Endothelial cell of umbilical vein (primary cell): ENCODE data around the gene NOP10. TPM values are rescaled to one million over a fixed set of nuclear protein-coding genes. Genes with fewer than 3 reads are reported as not detected.

Experiments
- BruUV-seq: library from RNA; stranded (reverse); fragments of 400-500 nt; replicated peaks from 2 replicates; lab custom pipeline; 2021; lab: Mats Ljungman, UMichigan
- CTCF ChIA-PET: fragments of 300-600, 350-600 bp; sonication (Branson Sonifier 250); formaldehyde crosslinking; loops from one replicate; lab custom pipeline; 2021; ENCODE audit warnings: antibody characterized with exemption, inconsistent platforms; lab: Charles Lee
- POLR2A ChIA-PET: fragments of 300-600, 350-600 bp; sonication (Branson Sonifier 250); formaldehyde crosslinking; loops from one replicate; lab custom pipeline; 2021; ENCODE audit warnings: antibody characterized with exemption, inconsistent platforms; lab: Charles Lee
- DNase-seq: peaks from one replicate; pipeline ENCODE4 v3.0.0-alpha.2; 2011; ENCODE audit warnings: low read depth, low spot score
- FAIRE-seq: peaks from 2 replicates; lab custom pipeline; 2011; peaks lifted over from hg19 to GRCh38; lab: Jason Lieb, UNC
- H2AFZ ChIP-seq: 2 replicates; pipeline ENCODE4 v1.6.0; 2012; ENCODE audit warnings: low read depth, low read length, control low read depth, inconsistent platforms
- H3K27ac ChIP-seq: 2 replicates; pipeline ENCODE4 v1.5.1; 2011; ENCODE audit warnings: low read depth, mild to moderate bottlenecking, control low read depth, low read length, moderate library complexity; ENCODE audit not compliant: insufficient read depth
- H3K27me3 ChIP-seq, 2 experiments: 2 replicates each; pipeline versions ENCODE4 v1.6.0 to v1.6.1; 2011; ENCODE audit warnings: low read length in 2 of 2, mixed read lengths in 1 of 2; ENCODE audit not compliant: control insufficient read depth in 2 of 2, insufficient read depth in 2 of 2
- H3K36me3 ChIP-seq, 2 experiments: 2 replicates in 1 of 2; 3 replicates in 1 of 2; pipeline ENCODE4 v1.5.1; 2011; ENCODE audit warnings: low read length in 2 of 2, mild to moderate bottlenecking in 1 of 2, moderate library complexity in 1 of 2; ENCODE audit not compliant: control insufficient read depth in 2 of 2, insufficient read depth in 2 of 2; ENCODE audit errors: extremely low read depth in 1 of 2
- H3K4me1 ChIP-seq: 3 replicates; pipeline ENCODE4 v1.5.1; 2011; ENCODE audit warnings: mild to moderate bottlenecking, low read length; ENCODE audit not compliant: control insufficient read depth, insufficient read depth; ENCODE audit errors: extremely low read depth
- H3K4me2 ChIP-seq: 2 replicates; pipeline ENCODE4 v1.6.1; 2011; ENCODE audit warnings: low read length, control low read depth, mixed read lengths; ENCODE audit not compliant: insufficient read depth
- H3K4me3 ChIP-seq, 3 experiments: fragments of 200-600 bp in 1 of 3; sonication (generic), shearing (Covaris generic) in 1 of 3; replicated peaks in 1 of 3; 2 replicates each; pipeline ENCODE4 v1.5.1; 2011 to 2016; ENCODE audit warnings: control low read depth in 3 of 3, low read length in 3 of 3, mild to moderate bottlenecking in 2 of 3, inconsistent platforms in 1 of 3, low read depth in 1 of 3, moderate library complexity in 1 of 3; ENCODE audit not compliant: insufficient read depth in 1 of 3
- H3K79me2 ChIP-seq: 2 replicates; pipeline ENCODE4 v1.6.0; 2012; ENCODE audit warnings: low read length, inconsistent platforms; ENCODE audit not compliant: control insufficient read depth, insufficient read depth
- H3K9ac ChIP-seq: replicated peaks from 2 replicates; pipeline ENCODE3; 2011; ENCODE audit warnings: low read length, control low read depth; ENCODE audit not compliant: insufficient read depth; ENCODE audit errors: extremely low read depth
- H3K9me1 ChIP-seq: replicated peaks from 3 replicates; pipeline ENCODE4 v1.6.0; 2011; ENCODE audit warnings: mild to moderate bottlenecking, low read length; ENCODE audit not compliant: control insufficient read depth, insufficient read depth; ENCODE audit errors: extremely low read depth
- H3K9me3 ChIP-seq: replicated peaks from 2 replicates; pipeline ENCODE4 v1.5.1; 2012; ENCODE audit warnings: low read length, inconsistent platforms; ENCODE audit not compliant: control insufficient read depth, insufficient read depth
- H4K20me1 ChIP-seq: replicated peaks from 2 replicates; pipeline ENCODE3; 2011; ENCODE audit warnings: mild to moderate bottlenecking, low read length; ENCODE audit not compliant: control insufficient read depth, insufficient read depth; ENCODE audit errors: extremely low read depth
- EZH2 ChIP-seq: IDR thresholded peaks from 2 replicates; pipeline ENCODE4 v1.6.1; 2012; ENCODE audit warnings: borderline replicate concordance, low read depth, mild to moderate bottlenecking, moderate library complexity, low read length, inconsistent platforms; ENCODE audit not compliant: severe bottlenecking
- FOS ChIP-seq: IDR thresholded peaks from 2 replicates; pipeline ENCODE4 v1.6.1; 2011; ENCODE audit warnings: mild to moderate bottlenecking, low read length, moderate library complexity, borderline replicate concordance; ENCODE audit not compliant: insufficient read depth
- GATA2 ChIP-seq: IDR thresholded peaks from 2 replicates; pipeline ENCODE4 v1.7.0; 2011; ENCODE audit warnings: low read depth, mild to moderate bottlenecking, moderate library complexity, mixed read lengths, low read length; ENCODE audit not compliant: insufficient read length, insufficient read depth
- JUN ChIP-seq: IDR thresholded peaks from 2 replicates; pipeline ENCODE4 v1.6.1; 2011; ENCODE audit warnings: borderline replicate concordance, low read depth; ENCODE audit not compliant: insufficient read length, insufficient read depth
- MYC ChIP-seq: IDR thresholded peaks from one replicate; pipeline ENCODE4 v1.6.1; 2011; ENCODE audit warnings: mild to moderate bottlenecking, low read depth, low read length
- POLR2AphosphoS5 ChIP-seq: IDR thresholded peaks from 2 replicates; pipeline ENCODE4 v1.6.1; 2012; ENCODE audit warnings: low read depth, mild to moderate bottlenecking, control low read depth, low read length, moderate library complexity; ENCODE audit not compliant: insufficient read depth
- dilution Hi-C: fragments of 300-500 bp; cut with MboI; formaldehyde crosslinking; loops from one replicate; pipeline ENCODE4 v1.15.0; 2019; ENCODE audit warnings: low sequenced_read_pairs; ENCODE audit not compliant: extremely low pct_ligation_motif_present
- intact Hi-C: fragments of 100-400 bp; cut with micrococcal nuclease; formaldehyde crosslinking; loops from one replicate; pipeline ENCODE4 v1.10.0; 2022
- polyA plus RNA-seq, 4 experiments: library from polyadenylated mRNA; depleted of rRNA in 3 of 4; stranded (reverse) in 3 of 4; unstranded in 1 of 4; fragments of >200 nt; gene quantifications; 2 replicates each; pipeline versions ENCODE4 v1.2.1 to v1.2.3, GENCODE V29; 2011 to 2012; ENCODE audit warnings: missing spikeins in 1 of 4
- total RNA-seq: library from RNA; stranded (reverse); gene quantifications from 2 replicates; pipeline ENCODE4 v1.2.3, GENCODE V29; 2021
- TF ChIP-seq, protein P1 (sequence below), 2 donors: IDR thresholded peaks; 1 replicate in 1 of 2; 2 replicates in 1 of 2; pipeline ENCODE4 v1.5.1; 2011; ENCODE audit warnings: low read length in 2 of 2, mild to moderate bottlenecking in 2 of 2, moderate library complexity in 2 of 2, control low read depth in 1 of 2, inconsistent platforms in 1 of 2, low read depth in 1 of 2; ENCODE audit not compliant: insufficient read depth in 1 of 2; ENCODE audit errors: extremely low read depth in 1 of 2
- TF ChIP-seq, protein P2 (sequence below): IDR thresholded peaks from 2 replicates; pipeline ENCODE4 v1.6.1; 2011; ENCODE audit not compliant: insufficient read depth, insufficient read length

Gene NOP10
- total and polyA plus RNA-seq, 2 donors (not counting 3 experiments of a cell fraction or from before 2014, with no cell fraction given) = 225 to 710 TPM

DNA sequence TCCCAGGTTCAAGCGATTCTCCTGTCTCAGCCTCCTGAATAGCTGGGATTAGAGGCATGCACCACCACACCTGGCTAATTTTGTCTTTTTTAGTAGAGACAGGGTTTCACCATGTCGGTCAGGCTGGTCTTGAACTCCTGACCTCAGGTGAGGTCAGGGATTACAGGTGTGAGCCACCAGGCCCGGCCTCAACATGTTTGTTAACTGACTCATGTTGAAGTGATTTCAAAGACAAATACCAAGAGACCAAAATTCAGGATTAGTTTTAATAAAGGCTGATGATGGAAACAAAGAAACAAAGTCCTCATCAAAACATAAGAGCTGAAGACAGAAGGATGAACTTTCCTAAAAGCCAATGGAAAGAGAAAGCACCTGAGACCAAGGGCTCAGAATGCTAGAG, 41.9 kb downstream of the NOP10 start:
- intact Hi-C loops = no loop called here
- H3K27me3 ChIP-seq = no peaks in the 10 kb centered on the region
- dilution Hi-C loops = no loop called here
- H3K79me2 ChIP-seq = peaks cover 2% of the 10 kb centered on the region
- no peaks in the 10 kb centered on the region for H3K36me3 ChIP-seq
- ChIA-PET CTCF (no interaction called here), POLR2A (no interaction called here)
- FAIRE-seq = no peak
- no peaks in the 10 kb centered on the region for H3K9me3 ChIP-seq
- H3K4me1 ChIP-seq = no peaks in the 10 kb centered on the region
- no peaks in the 10 kb centered on the region for H3K9me1 ChIP-seq
- H3K9ac ChIP-seq = no peak overlapping the region
- no peak overlapping the region for H2AFZ ChIP-seq
- H3K27ac ChIP-seq = no peak overlapping the region
- no TSS peak for BruUV-seq
- H3K4me2 ChIP-seq = no peak overlapping the region
- TF ChIP-seq, protein P1, sequence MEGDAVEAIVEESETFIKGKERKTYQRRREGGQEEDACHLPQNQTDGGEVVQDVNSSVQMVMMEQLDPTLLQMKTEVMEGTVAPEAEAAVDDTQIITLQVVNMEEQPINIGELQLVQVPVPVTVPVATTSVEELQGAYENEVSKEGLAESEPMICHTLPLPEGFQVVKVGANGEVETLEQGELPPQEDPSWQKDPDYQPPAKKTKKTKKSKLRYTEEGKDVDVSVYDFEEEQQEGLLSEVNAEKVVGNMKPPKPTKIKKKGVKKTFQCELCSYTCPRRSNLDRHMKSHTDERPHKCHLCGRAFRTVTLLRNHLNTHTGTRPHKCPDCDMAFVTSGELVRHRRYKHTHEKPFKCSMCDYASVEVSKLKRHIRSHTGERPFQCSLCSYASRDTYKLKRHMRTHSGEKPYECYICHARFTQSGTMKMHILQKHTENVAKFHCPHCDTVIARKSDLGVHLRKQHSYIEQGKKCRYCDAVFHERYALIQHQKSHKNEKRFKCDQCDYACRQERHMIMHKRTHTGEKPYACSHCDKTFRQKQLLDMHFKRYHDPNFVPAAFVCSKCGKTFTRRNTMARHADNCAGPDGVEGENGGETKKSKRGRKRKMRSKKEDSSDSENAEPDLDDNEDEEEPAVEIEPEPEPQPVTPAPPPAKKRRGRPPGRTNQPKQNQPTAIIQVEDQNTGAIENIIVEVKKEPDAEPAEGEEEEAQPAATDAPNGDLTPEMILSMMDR (IDR thresholded peaks at IDR 0.05; ENCODE audit: extremely low read depth in 1 of 2, insufficient read depth in 1 of 2, low read depth in 1 of 2, low read length in 2 of 2) = no peak
- TF ChIP-seq FOS = no peak
- no peak for TF ChIP-seq JUN
- TF ChIP-seq GATA2 = no peak
- TF ChIP-seq EZH2 = no peak
- no peak overlapping the region for H3K4me3 ChIP-seq
- no peak for DNase-seq
- no peaks in the 10 kb centered on the region for H4K20me1 ChIP-seq

DNA sequence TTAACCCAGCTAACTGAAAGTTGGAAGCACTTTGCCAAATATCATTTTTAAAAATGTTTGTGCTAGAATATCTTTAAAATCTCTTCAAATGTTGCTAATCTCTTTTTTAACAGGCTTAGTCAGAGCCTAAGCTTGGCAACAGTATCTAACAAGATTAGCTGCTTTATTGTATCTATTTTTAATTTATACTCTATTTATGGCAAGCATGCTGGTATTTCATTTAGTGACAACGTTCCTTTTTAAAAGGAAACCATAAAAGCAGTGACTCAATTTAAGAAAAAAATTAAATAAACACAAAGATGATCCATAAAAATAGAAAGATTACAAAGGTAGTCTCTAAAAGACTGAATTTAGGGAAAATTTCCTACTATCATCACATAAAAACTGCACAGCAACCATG, 45.9 kb downstream of the NOP10 start:
- H3K27me3 ChIP-seq = no peaks in the 10 kb centered on the region
- no peak for FAIRE-seq
- dilution Hi-C loops (no loop called here), intact Hi-C loops (no loop called here)
- no peaks in the 10 kb centered on the region for H3K4me1 ChIP-seq
- POLR2A ChIA-PET = no interaction called here
- DNase-seq = peak; percentile 40
- BruUV-seq = no TSS peak
- H3K9ac ChIP-seq = no peak overlapping the region
- H3K27ac ChIP-seq = no peak overlapping the region
- no peaks in the 10 kb centered on the region for H4K20me1 ChIP-seq
- no peaks in the 10 kb centered on the region for H3K9me3 ChIP-seq
- peaks cover 2% of the 10 kb centered on the region for H3K79me2 ChIP-seq
- no peak overlapping the region for H3K4me3 ChIP-seq
- TF ChIP-seq POLR2AphosphoS5 (no peak), FOS (no peak), EZH2 (no peak), JUN (no peak), MYC (no peak), GATA2 (no peak)
- TF ChIP-seq, protein P1 (IDR thresholded peaks at IDR 0.05; ENCODE audit: extremely low read depth in 1 of 2, insufficient read depth in 1 of 2, low read depth in 1 of 2, low read length in 2 of 2) = no peak
- TF ChIP-seq, protein P2, sequence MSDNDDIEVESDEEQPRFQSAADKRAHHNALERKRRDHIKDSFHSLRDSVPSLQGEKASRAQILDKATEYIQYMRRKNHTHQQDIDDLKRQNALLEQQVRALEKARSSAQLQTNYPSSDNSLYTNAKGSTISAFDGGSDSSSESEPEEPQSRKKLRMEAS = no peak
- no peak overlapping the region for H3K4me2 ChIP-seq
- H3K9me1 ChIP-seq = no peaks in the 10 kb centered on the region
- CTCF ChIA-PET = interaction anchor here (0.8 to 1.5 kb wide), 4 partner anchors 26 to 187 kb away, joined by 3 to 5 read pairs (median 4); no protein-coding TSS in a partner anchor
- H2AFZ ChIP-seq = no peak overlapping the region
- H3K36me3 ChIP-seq = peaks cover 0 to 2% of the 10 kb centered on the region in 2 experiments
